Testis (tissue), 3 donors: ENCODE measurements around the gene FHOD3. TPM values are rescaled to one million over a fixed set of nuclear protein-coding genes. Genes with fewer than 3 reads are reported as not detected.

ENCODE experiments used
- DNase-seq: peaks from one replicate; pipeline ENCODE4 v3.0.0-alpha.2; 2019
- H3K27ac ChIP-seq, 2 donors: fragments of 200-600 bp; sonication (generic); one replicate each; pipeline ENCODE4 v1.5.1; 2019
- H3K27me3 ChIP-seq: fragments of 200-600 bp; sonication (generic); one replicate; pipeline ENCODE4 v1.5.1; 2019
- H3K36me3 ChIP-seq: fragments of 200-600 bp; sonication (generic); one replicate; pipeline ENCODE4 v1.5.1; 2017; ENCODE audit warnings: low read depth; ENCODE audit errors: missing control alignments
- H3K4me1 ChIP-seq: fragments of 200-600 bp; sonication (generic); one replicate; pipeline ENCODE4 v1.5.1; 2019
- H3K4me3 ChIP-seq, 2 donors: fragments of 200-600 bp; sonication (generic); one replicate each; pipeline ENCODE4 v1.5.1; 2017 to 2019
- H3K9me3 ChIP-seq: fragments of 200-600 bp; sonication (generic); one replicate; pipeline ENCODE4 v1.5.1; 2017
- POLR2A ChIP-seq: fragments of 450-650 bp; IDR thresholded peaks from one replicate; pipeline ENCODE4 v1.6.1; 2017; ENCODE audit warnings: antibody characterized with exemption, mild to moderate bottlenecking, moderate library complexity
- WGBS, 2 donors: methylation state at CpG; one replicate each; pipeline ENCODE4 v1.1.5; 2018; 5-methylcytosine and 5-hydroxymethylcytosine counted together
- intact Hi-C: fragments of 100-400 bp; cut with DNase I; formaldehyde crosslinking; loops from one replicate; pipeline ENCODE4 v1.15.1; 2023; ENCODE audit warnings: low total_unique reads
- polyA plus RNA-seq: library from polyadenylated mRNA; stranded (reverse); fragments of 350-450 nt; fragmentation: Illumina TruSeq; extraction: RNeasy Lipid Tissue Mini Kit (QIAGEN cat#74804); gene quantifications from one replicate; pipeline ENCODE4 v1.2.3, GENCODE V29; 2014; ENCODE audit warnings: low read depth, low replicate concordance; ENCODE audit not compliant: insufficient read depth
- total RNA-seq, 2 donors: library from RNA; depleted of rRNA; stranded (reverse); fragments of >200 nt; gene quantifications; one replicate each; pipeline ENCODE4 v1.2.3, GENCODE V29; 2016
- TF ChIP-seq, protein P1 (sequence below), 3 experiments: fragments of 450-650 bp in 2 of 3; fragments of 200-600 bp in 1 of 3; sonication (generic) in 1 of 3; IDR thresholded peaks; one replicate each; pipeline ENCODE4 v1.5.1; 2016 to 2019; ENCODE audit warnings: antibody characterized with exemption in 3 of 3, mild to moderate bottlenecking in 2 of 3, moderate library complexity in 1 of 3

Gene FHOD3
- total and polyA plus RNA-seq, 3 donors from 2014 or later = 6.5 to 46.8 (median 37.3) TPM

DNA sequence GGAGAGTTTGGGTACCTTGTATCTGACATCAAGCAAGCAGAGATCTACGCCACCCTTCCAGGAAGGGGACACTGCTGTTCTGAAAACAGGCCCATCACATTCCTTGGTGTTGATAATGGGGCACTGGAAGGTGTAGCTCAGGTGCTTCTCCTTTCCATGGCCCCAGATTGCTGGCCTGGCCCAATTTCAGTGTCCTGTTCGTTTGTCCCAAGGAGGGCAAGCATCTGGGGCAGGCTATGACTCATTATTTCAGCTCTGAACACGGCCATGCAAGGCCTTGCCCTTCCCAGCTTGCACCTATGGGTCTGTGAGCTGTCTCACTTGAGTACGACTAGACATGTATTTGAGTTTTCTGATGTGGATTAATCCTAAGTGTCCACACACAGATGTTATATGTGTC is 101.5 kb downstream of the FHOD3 start:
- H3K27ac ChIP-seq = no peak overlapping the region
- TF ChIP-seq POLR2A = no peak
- TF ChIP-seq, protein P1, sequence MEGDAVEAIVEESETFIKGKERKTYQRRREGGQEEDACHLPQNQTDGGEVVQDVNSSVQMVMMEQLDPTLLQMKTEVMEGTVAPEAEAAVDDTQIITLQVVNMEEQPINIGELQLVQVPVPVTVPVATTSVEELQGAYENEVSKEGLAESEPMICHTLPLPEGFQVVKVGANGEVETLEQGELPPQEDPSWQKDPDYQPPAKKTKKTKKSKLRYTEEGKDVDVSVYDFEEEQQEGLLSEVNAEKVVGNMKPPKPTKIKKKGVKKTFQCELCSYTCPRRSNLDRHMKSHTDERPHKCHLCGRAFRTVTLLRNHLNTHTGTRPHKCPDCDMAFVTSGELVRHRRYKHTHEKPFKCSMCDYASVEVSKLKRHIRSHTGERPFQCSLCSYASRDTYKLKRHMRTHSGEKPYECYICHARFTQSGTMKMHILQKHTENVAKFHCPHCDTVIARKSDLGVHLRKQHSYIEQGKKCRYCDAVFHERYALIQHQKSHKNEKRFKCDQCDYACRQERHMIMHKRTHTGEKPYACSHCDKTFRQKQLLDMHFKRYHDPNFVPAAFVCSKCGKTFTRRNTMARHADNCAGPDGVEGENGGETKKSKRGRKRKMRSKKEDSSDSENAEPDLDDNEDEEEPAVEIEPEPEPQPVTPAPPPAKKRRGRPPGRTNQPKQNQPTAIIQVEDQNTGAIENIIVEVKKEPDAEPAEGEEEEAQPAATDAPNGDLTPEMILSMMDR (IDR thresholded peaks at IDR 0.05) = no peak
- 85 to 91% methylated on average over 4 of the region's 4 CpGs for WGBS, 2 donors
- intact Hi-C loops = no loop called here
- DNase-seq = no peak
- H3K9me3 ChIP-seq = no peaks in the 10 kb centered on the region
- H3K4me1 ChIP-seq = no peaks in the 10 kb centered on the region
- H3K27me3 ChIP-seq = no peaks in the 10 kb centered on the region
- H3K4me3 ChIP-seq = no peak overlapping the region
- no peaks in the 10 kb centered on the region for H3K36me3 ChIP-seq

DNA sequence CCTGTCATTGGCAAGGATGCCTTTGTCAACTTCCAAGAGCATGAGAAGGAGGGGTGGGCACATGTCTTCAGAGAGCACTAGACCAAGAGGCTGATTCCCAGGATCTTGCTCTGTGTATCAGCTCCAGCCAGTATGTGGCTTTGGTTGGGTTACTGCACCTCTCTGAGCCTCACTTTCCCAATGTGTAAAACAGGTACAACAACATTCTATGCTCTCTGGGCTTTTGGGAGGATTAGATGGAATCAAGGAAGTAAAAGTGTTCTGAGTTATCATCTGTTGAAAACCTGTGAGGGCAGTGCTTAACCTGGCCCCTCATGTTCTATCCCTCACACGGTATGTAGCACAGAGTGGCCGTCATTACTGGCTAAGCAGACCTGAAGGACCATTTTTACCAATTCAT is 103.9 kb downstream of the FHOD3 start:
- no peaks in the 10 kb centered on the region for H3K36me3 ChIP-seq
- WGBS, 2 donors = 87 to 93% methylated on average over 2 of the region's 2 CpGs
- intact Hi-C loops = no loop called here

DNA sequence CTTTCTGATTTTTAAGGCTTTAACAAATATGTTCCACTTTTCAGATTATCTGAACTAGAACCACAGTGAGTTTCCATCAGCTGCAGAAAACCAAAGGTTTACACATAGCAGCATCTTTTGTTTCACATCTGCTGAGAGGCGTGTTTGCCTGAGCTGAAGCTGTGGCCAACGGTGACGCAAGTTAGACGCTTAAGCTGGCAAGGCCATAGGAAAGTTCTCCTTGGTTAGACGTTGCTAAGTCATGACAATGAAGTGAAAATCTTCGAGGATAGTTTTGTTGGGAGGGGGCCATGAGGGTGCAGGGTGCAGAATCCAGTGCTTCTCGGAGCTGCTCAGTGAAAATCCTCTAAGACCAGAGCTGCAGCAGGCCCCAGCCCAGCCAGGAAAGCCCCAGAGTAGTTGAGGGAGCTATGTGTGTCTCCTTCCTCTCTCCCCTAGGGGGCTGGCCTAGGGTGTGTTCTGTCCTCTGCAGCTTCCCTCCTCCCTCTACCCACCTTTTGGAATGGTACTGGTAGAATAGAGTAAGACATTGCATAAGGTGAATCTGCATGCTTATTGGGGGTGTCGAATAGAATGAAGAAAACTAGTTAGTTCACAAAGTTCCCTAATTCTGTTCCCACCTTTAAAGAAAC is 105.4 kb downstream of the FHOD3 start:
- TF ChIP-seq, protein P1 (IDR thresholded peaks at IDR 0.05) = no peak
- TF ChIP-seq POLR2A = no peak
- 71 to 85% methylated on average over 8 of the region's 8 CpGs for WGBS, 2 donors
- no peak overlapping the region for H3K4me3 ChIP-seq
- no peaks in the 10 kb centered on the region for H3K9me3 ChIP-seq
- H3K27ac ChIP-seq = no peak overlapping the region
- intact Hi-C loops = no loop called here
- no peaks in the 10 kb centered on the region for H3K36me3 ChIP-seq
- no peak for DNase-seq
- no peaks in the 10 kb centered on the region for H3K27me3 ChIP-seq
- no peaks in the 10 kb centered on the region for H3K4me1 ChIP-seq

More for the DNA sequence above, 103.9 kb downstream of the FHOD3 start:
- no peak overlapping the region for H3K4me3 ChIP-seq
- DNase-seq = no peak
- TF ChIP-seq, protein P1 (IDR thresholded peaks at IDR 0.05) = no peak
- H3K27ac ChIP-seq = no peak overlapping the region
- H3K9me3 ChIP-seq = no peaks in the 10 kb centered on the region
- H3K4me1 ChIP-seq = no peaks in the 10 kb centered on the region
- no peaks in the 10 kb centered on the region for H3K27me3 ChIP-seq

DNA sequence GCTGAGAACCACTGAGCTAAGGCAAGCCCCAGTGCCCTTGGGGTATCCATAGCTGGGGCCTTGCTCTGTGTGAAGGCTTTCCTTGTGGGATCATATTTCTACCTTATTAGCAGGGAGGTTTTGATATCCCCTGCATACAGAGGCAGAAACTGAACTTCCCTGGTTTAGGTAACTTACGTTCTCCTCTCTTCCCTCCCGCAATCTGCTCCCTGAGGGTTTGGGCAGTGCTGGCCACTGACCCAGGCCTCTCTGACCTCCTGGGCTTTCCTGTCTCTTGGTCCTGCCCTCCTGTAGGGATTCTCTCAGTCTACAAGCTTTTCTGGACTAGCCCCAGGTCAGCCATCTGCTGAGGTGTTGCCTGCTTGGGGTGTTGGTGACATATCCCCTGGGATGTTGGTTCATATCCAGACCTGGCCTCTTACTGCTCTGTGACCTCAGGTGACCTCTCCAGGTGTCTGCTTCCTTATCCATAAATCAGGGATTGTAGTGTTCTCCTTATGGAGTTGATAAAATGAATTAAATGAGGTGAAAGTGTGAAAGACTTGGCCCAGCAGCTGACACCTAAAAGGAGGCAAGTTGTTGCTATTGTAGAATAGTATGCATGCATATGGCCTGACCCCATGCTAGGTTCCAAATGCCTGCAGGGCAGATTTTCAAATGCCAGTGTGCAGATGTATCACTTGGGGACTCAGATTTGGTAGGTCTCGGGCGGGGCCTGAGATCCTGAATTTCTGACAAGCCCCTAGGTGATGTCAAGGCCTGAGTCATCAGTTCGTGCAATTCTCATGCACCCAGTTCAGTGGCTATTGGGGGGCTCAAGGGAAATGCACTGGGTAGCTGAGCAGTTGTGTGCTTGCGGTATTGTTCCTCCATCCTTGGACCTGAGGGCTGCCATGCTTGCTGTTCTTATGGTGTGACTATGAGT is 106.6 kb downstream of the FHOD3 start:
- intact Hi-C loops = no loop called here
- 89 to 96% methylated on average over 4 to 6 of the region's 6 CpGs for WGBS, 2 donors
- DNase-seq = no peak

More for the DNA sequence above, 106.6 kb downstream of the FHOD3 start:
- H3K36me3 ChIP-seq = no peaks in the 10 kb centered on the region
- no peak overlapping the region for H3K27ac ChIP-seq
- H3K4me1 ChIP-seq = no peaks in the 10 kb centered on the region
- no peak overlapping the region for H3K4me3 ChIP-seq
- no peaks in the 10 kb centered on the region for H3K27me3 ChIP-seq
- TF ChIP-seq, protein P1 (IDR thresholded peaks at IDR 0.05) = no peak
- no peak for TF ChIP-seq POLR2A
- H3K9me3 ChIP-seq = no peaks in the 10 kb centered on the region
